B cell (primary cell): Measurements from ENCODE around the gene AGTPBP1. TPM values are rescaled to one million over a fixed set of nuclear protein-coding genes. Genes with fewer than 3 reads are reported as not detected.

ENCODE experiments used
- ATAC-seq: fragments of 200-7000 bp; cut with Tn5 transposase; one replicate; pipeline ENCODE4 v1.10.0; 2021; ENCODE audit warnings: low read depth, mild to moderate bottlenecking, moderate number of reproducible peaks, moderate library complexity
- CTCF ChIA-PET: fragments of 350-600 bp; sonication (Branson Sonifier 250); formaldehyde crosslinking; loops from one replicate; lab custom pipeline; 2021; ENCODE audit warnings: antibody characterized with exemption, inconsistent platforms; lab: Charles Lee
- POLR2A ChIA-PET: fragments of 350-600 bp; sonication (Branson Sonifier 250); formaldehyde crosslinking; loops from one replicate; lab custom pipeline; 2021; ENCODE audit warnings: antibody characterized with exemption; lab: Charles Lee
- DNase-seq: peaks from one replicate; pipeline ENCODE4 v3.0.0; 2013
- H2AFZ ChIP-seq: 2 replicates; pipeline ENCODE4 v1.6.1; 2012; ENCODE audit warnings: mild to moderate bottlenecking, low read depth, low read length; ENCODE audit not compliant: insufficient read depth, poor library complexity, severe bottlenecking
- H3K27ac ChIP-seq, 2 donors: 1 replicate in 1 of 2; 2 replicates in 1 of 2; pipeline ENCODE4 v1.5.1; 2012 to 2013; ENCODE audit warnings: low read length in 2 of 2, mild to moderate bottlenecking in 2 of 2, moderate library complexity in 1 of 2
- H3K27me3 ChIP-seq, 4 experiments: fragments of 200-600 bp in 1 of 4; sonication (generic) in 1 of 4; replicated peaks in 1 of 4; 1 replicate in 2 of 4; 2 replicates in 2 of 4; pipeline versions ENCODE4 v1.6.1 to v1.7.0; 2013 to 2016; ENCODE audit warnings: low read length in 3 of 4, mild to moderate bottlenecking in 2 of 4, mixed read lengths in 1 of 4, moderate library complexity in 1 of 4; ENCODE audit not compliant: insufficient read depth in 4 of 4, control insufficient read depth in 3 of 4; ENCODE audit errors: control extremely low read depth in 1 of 4
- H3K36me3 ChIP-seq, 2 experiments: replicated peaks in 1 of 2; 1 replicate in 1 of 2; 2 replicates in 1 of 2; pipeline versions ENCODE4 v1.6.1 to v1.7.1; 2013; ENCODE audit warnings: low read length in 1 of 2; ENCODE audit not compliant: insufficient read depth in 2 of 2, control insufficient read depth in 1 of 2; ENCODE audit errors: control extremely low read depth in 1 of 2, extremely low read depth in 1 of 2
- H3K4me1 ChIP-seq, 2 donors: fragments of 200-600 bp in 1 of 2; sonication (generic) in 1 of 2; 1 replicate in 1 of 2; 2 replicates in 1 of 2; pipeline versions ENCODE4 v1.5.1 to v1.6.1; 2013 to 2017; ENCODE audit warnings: low read length in 2 of 2; ENCODE audit not compliant: control insufficient read depth in 2 of 2, insufficient read depth in 2 of 2
- H3K4me2 ChIP-seq: replicated peaks from 2 replicates; pipeline ENCODE3; 2012; ENCODE audit warnings: mild to moderate bottlenecking, low read depth, low read length; ENCODE audit not compliant: poor library complexity, severe bottlenecking
- H3K4me3 ChIP-seq, 5 experiments: fragments of 200-600 bp in 1 of 5; sonication (generic) in 1 of 5; 1 replicate in 3 of 5; 2 replicates in 2 of 5; pipeline versions ENCODE4 v1.5.1 to v1.7.0; 2011 to 2016; ENCODE audit warnings: low read length in 4 of 5, mild to moderate bottlenecking in 4 of 5, low read depth in 2 of 5, control low read depth in 1 of 5, moderate library complexity in 1 of 5; ENCODE audit not compliant: insufficient read depth in 1 of 5; ENCODE audit errors: control extremely low read depth in 1 of 5, extremely low read depth in 1 of 5
- H3K79me2 ChIP-seq: fragments of 200-600 bp; sonication (generic); one replicate; pipeline ENCODE4 v1.6.0; 2016; ENCODE audit warnings: low read length; ENCODE audit not compliant: control insufficient read depth, insufficient read depth
- H3K9ac ChIP-seq: fragments of 200-600 bp; sonication (generic); 2 replicates; pipeline ENCODE4 v1.6.1; 2017; ENCODE audit warnings: mild to moderate bottlenecking, low read length, moderate library complexity
- H3K9me3 ChIP-seq, 3 donors: one replicate each; pipeline versions ENCODE4 v1.6.1 to v1.7.1; 2013; ENCODE audit warnings: low read length in 2 of 3; ENCODE audit not compliant: control insufficient read depth in 2 of 3, insufficient read depth in 1 of 3; ENCODE audit errors: control extremely low read depth in 1 of 3
- H4K20me1 ChIP-seq: 2 replicates; pipeline ENCODE4 v1.6.0; 2012; ENCODE audit warnings: mild to moderate bottlenecking, low read length; ENCODE audit not compliant: insufficient read depth, control insufficient read depth, poor library complexity, severe bottlenecking
- H3K27ac Mint-ChIP-seq: one replicate; pipeline ENCODE4 v1.8.0; 2021; ENCODE audit warnings: mixed read lengths
- H3K27me3 Mint-ChIP-seq: one replicate; pipeline ENCODE4 v1.8.0; 2021; ENCODE audit warnings: mixed read lengths
- H3K4me1 Mint-ChIP-seq: one replicate; pipeline ENCODE4 v1.8.0; 2021; ENCODE audit warnings: mixed read lengths
- H3K4me3 Mint-ChIP-seq: one replicate; pipeline ENCODE4 v1.8.0; 2021; ENCODE audit warnings: mixed read lengths
- H3K9me3 Mint-ChIP-seq: one replicate; pipeline ENCODE4 v1.8.0; 2022; ENCODE audit warnings: mixed read lengths; ENCODE audit not compliant: insufficient read depth
- EZH2 ChIP-seq: IDR thresholded peaks from 2 replicates; pipeline ENCODE4 v1.6.1; 2012; ENCODE audit warnings: borderline replicate concordance, low read depth, mild to moderate bottlenecking, moderate library complexity, low read length; ENCODE audit not compliant: insufficient read depth, poor library complexity, severe bottlenecking
- WGBS: methylation state at CpG from one replicate; pipeline ENCODE4 v1.1.5; 2013; ENCODE audit warnings: missing lambda C conversion rate; ENCODE audit not compliant: insufficient coverage; 5-methylcytosine and 5-hydroxymethylcytosine counted together
- intact Hi-C: fragments of 100-400 bp; cut with micrococcal nuclease; formaldehyde crosslinking; loops from one replicate; pipeline ENCODE4 v1.10.0; 2022
- polyA plus RNA-seq: library from polyadenylated mRNA; depleted of rRNA; stranded (reverse); fragments of >200 nt; gene quantifications from 2 replicates; pipeline ENCODE4 v1.2.3, GENCODE V29; 2012
- total RNA-seq, 2 donors: library from RNA; stranded (reverse); fragments of 120-200 nt in 1 of 2; gene quantifications; 1 replicate in 1 of 2; 2 replicates in 1 of 2; pipeline versions ENCODE4 v1.2.3 to v1.2.4, GENCODE V29; 2013 to 2022
- TF ChIP-seq, protein P1 (sequence below): fragments of 200-600 bp; IDR thresholded peaks from one replicate; pipeline ENCODE4 v1.8.0; 2022; ENCODE audit warnings: antibody characterized with exemption, mild to moderate bottlenecking

AGTPBP1 gene
- total and polyA plus RNA-seq, 2 donors (not counting 1 experiment from before 2014, with no cell fraction given), result 7.5 to 33.1 TPM

DNA sequence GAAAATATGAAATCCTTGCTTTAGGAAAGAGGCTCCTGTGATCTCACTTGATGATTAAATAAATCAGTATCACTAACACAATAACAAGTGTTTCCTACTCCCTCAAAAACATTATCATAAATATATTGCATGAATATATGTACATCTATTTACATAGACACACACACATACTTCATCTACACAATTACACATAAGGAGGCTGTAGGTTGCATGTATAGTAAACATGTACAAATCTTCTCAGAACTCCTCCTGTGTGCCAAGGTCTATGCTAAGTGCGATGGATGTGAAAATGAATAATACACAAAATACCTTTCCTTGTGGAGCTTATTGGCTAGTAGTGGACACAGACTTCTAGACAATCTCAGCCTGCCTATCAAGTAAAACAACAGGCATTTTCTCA, 239.9 kb downstream of the AGTPBP1 start:
- no peak overlapping the region for H2AFZ ChIP-seq
- H3K36me3 ChIP-seq, result no peaks in the 10 kb centered on the region
- no peak overlapping the region for H3K9ac ChIP-seq
- ChIA-PET POLR2A (no interaction called here), CTCF (no interaction called here)
- intact Hi-C loops, result no loop called here
- peaks cover 0 to 3% (median 3%) of the 10 kb centered on the region in 3 donors for H3K9me3 ChIP-seq
- WGBS, result no CpG with 5 or more reads among the region's 1 CpG
- DNase-seq, result no peak
- no peak overlapping the region for H3K4me2 ChIP-seq
- no peak overlapping the region for H3K4me3 Mint-ChIP-seq
- no peaks in the 10 kb centered on the region for H4K20me1 ChIP-seq
- H3K27ac Mint-ChIP-seq, result no peak overlapping the region
- H3K79me2 ChIP-seq, result no peaks in the 10 kb centered on the region
- H3K4me1 Mint-ChIP-seq, result no peaks in the 10 kb centered on the region
- no peaks in the 10 kb centered on the region for H3K9me3 Mint-ChIP-seq
- peaks cover 0 to 2% (median 0%) of the 10 kb centered on the region in 4 experiments for H3K27me3 ChIP-seq
- H3K27me3 Mint-ChIP-seq, result peaks cover 1% of the 10 kb centered on the region
- no peak for ATAC-seq
- no peak overlapping the region for H3K27ac ChIP-seq
- TF ChIP-seq EZH2, result no peak
- TF ChIP-seq, protein P1, sequence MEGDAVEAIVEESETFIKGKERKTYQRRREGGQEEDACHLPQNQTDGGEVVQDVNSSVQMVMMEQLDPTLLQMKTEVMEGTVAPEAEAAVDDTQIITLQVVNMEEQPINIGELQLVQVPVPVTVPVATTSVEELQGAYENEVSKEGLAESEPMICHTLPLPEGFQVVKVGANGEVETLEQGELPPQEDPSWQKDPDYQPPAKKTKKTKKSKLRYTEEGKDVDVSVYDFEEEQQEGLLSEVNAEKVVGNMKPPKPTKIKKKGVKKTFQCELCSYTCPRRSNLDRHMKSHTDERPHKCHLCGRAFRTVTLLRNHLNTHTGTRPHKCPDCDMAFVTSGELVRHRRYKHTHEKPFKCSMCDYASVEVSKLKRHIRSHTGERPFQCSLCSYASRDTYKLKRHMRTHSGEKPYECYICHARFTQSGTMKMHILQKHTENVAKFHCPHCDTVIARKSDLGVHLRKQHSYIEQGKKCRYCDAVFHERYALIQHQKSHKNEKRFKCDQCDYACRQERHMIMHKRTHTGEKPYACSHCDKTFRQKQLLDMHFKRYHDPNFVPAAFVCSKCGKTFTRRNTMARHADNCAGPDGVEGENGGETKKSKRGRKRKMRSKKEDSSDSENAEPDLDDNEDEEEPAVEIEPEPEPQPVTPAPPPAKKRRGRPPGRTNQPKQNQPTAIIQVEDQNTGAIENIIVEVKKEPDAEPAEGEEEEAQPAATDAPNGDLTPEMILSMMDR, result no peak
- H3K4me3 ChIP-seq, result no peak overlapping the region
- no peaks in the 10 kb centered on the region for H3K4me1 ChIP-seq

DNA sequence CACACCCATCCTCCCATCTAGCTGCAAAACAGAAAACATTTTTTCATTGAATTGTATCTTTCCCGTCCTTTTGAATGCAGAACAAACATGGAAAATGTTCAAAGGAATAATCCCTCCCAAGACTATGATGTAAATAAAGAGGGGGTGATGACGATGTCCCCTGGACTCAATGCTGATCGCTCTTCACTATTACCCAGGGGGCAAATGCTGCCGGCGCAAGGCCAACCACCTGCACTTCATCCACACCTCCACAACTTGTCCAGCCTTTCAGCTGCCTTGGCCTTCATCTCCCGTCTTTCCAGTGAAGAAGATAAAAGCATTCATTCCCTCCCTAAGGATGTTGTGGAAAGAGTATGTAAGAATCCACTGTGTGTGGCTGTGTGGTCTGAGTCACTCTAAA, 240.3 kb downstream of the AGTPBP1 start:
- no peaks in the 10 kb centered on the region for H3K27me3 Mint-ChIP-seq
- Histone ChIP-seq H3K79me2 (no peaks in the 10 kb centered on the region), H3K9ac (no peak overlapping the region), H2AFZ (no peak overlapping the region), H3K9me3 (peaks cover 0 to 3% (median 3%) of the 10 kb centered on the region in 3 donors), H3K4me1 (no peaks in the 10 kb centered on the region), H4K20me1 (no peaks in the 10 kb centered on the region), H3K4me3 (no peak overlapping the region), H3K4me2 (no peak overlapping the region), H3K27me3 (peaks cover 0 to 2% (median 0%) of the 10 kb centered on the region in 4 experiments), H3K27ac (no peak overlapping the region), H3K36me3 (no peaks in the 10 kb centered on the region)
- no peaks in the 10 kb centered on the region for H3K9me3 Mint-ChIP-seq
- H3K27ac Mint-ChIP-seq, result no peak overlapping the region
- intact Hi-C loops, result no loop called here
- ATAC-seq, result no peak
- ChIA-PET POLR2A (no interaction called here), CTCF (no interaction called here)
- no peak for DNase-seq
- no peaks in the 10 kb centered on the region for H3K4me1 Mint-ChIP-seq
- no CpG with 5 or more reads among the region's 6 CpGs for WGBS
- TF ChIP-seq EZH2, result no peak
- TF ChIP-seq, protein P1, result no peak
- no peak overlapping the region for H3K4me3 Mint-ChIP-seq

Other genes starting within 250 kb of the AGTPBP1 start
- gene NAA35, start 199.2 kb upstream of the AGTPBP1 start, total RNA-seq, result 26.1 and 26.2 TPM in 2 replicates
- gene NAA35, start 199.2 kb upstream of the AGTPBP1 start, polyA plus RNA-seq, result 4.5 and 7.8 TPM in 2 replicates